SK-N-SH treated with all-trans-retinoic acid at 6 μM for 48 hours (cell line): ENCODE measurements around the gene TMPRSS5.

Experiments used
- ATAC-seq: fragments of 200-7000 bp; cut with Tn5 transposase; 3 replicates; pipeline ENCODE4 v1.9.1; 2020; ENCODE audit warnings: mild to moderate bottlenecking, moderate library complexity
- ARNTL ChIP-seq: fragments of 450-650 bp; formaldehyde crosslinking; IDR thresholded peaks from 2 replicates; pipeline ENCODE4 v1.5.0; 2020; ENCODE audit warnings: low read depth, mild to moderate bottlenecking, moderate library complexity, borderline replicate concordance
- CREB5 ChIP-seq: fragments of 250-450 bp; sonication (Bioruptor Pico); IDR thresholded peaks from 2 replicates; pipeline ENCODE4 v1.5.1; 2020; ENCODE audit warnings: low read depth, mild to moderate bottlenecking, moderate library complexity
- CSDC2 ChIP-seq: fragments of 250-450 bp; sonication (Bioruptor Pico); IDR thresholded peaks from 2 replicates; pipeline ENCODE4 v1.5.0; 2020; ENCODE audit warnings: mild to moderate bottlenecking, moderate library complexity
- CSRNP3 ChIP-seq: fragments of 250-450 bp; sonication (Bioruptor Pico); IDR thresholded peaks from 2 replicates; pipeline ENCODE4 v1.5.1; 2021; ENCODE audit warnings: mild to moderate bottlenecking, moderate library complexity
- ESRRG ChIP-seq: fragments of 250-450 bp; sonication (Bioruptor Pico); IDR thresholded peaks from 2 replicates; pipeline ENCODE4 v1.6.1; 2021; ENCODE audit warnings: mild to moderate bottlenecking
- GLIS3 ChIP-seq: fragments of 250-450 bp; sonication (Bioruptor Pico); IDR thresholded peaks from 2 replicates; pipeline ENCODE4 v1.5.0; 2020; ENCODE audit warnings: mild to moderate bottlenecking, moderate library complexity
- ISL1 ChIP-seq: fragments of 250-450 bp; sonication (Bioruptor Pico); IDR thresholded peaks from 2 replicates; pipeline ENCODE4 v2.1.2; 2022; ENCODE audit warnings: mild to moderate bottlenecking, moderate library complexity
- OSR1 ChIP-seq: fragments of 250-450 bp; sonication (Bioruptor Pico); IDR thresholded peaks from 2 replicates; pipeline ENCODE4 v1.8.0; 2022; ENCODE audit warnings: moderate library complexity, mild to moderate bottlenecking, inconsistent platforms
- POU6F1 ChIP-seq: fragments of 250-450 bp; sonication (Bioruptor Pico); IDR thresholded peaks from 2 replicates; pipeline ENCODE4 v1.8.0; 2021; ENCODE audit warnings: low read depth, mild to moderate bottlenecking, moderate library complexity, borderline replicate concordance
- RARB ChIP-seq: fragments of 250-450 bp; sonication (Bioruptor Pico); IDR thresholded peaks from 2 replicates; pipeline ENCODE4 v1.8.0; 2021; ENCODE audit warnings: mild to moderate bottlenecking, moderate library complexity
- SNAI2 ChIP-seq: fragments of 250-450 bp; sonication (Bioruptor Pico); IDR thresholded peaks from 2 replicates; pipeline ENCODE4 v1.5.0; 2020; ENCODE audit warnings: mild to moderate bottlenecking, moderate library complexity
- TCF4 ChIP-seq: fragments of 250-450 bp; sonication (Bioruptor Pico); IDR thresholded peaks from 2 replicates; pipeline ENCODE4 v1.8.0; 2021; ENCODE audit warnings: mild to moderate bottlenecking, moderate library complexity, borderline replicate concordance
- TOX ChIP-seq: fragments of 250-450 bp; sonication (Bioruptor Pico); IDR thresholded peaks from 2 replicates; pipeline ENCODE4 v1.8.0; 2021; ENCODE audit warnings: mild to moderate bottlenecking, moderate library complexity, borderline replicate concordance
- TSHZ2 ChIP-seq: fragments of 250-450 bp; sonication (Bioruptor Pico); IDR thresholded peaks from 2 replicates; pipeline ENCODE4 v1.5.0; 2020; ENCODE audit warnings: mild to moderate bottlenecking, moderate library complexity
- ZC3H10 ChIP-seq: fragments of 250-450 bp; sonication (Bioruptor Pico); IDR thresholded peaks from 2 replicates; pipeline ENCODE4 v1.5.1; 2021; ENCODE audit warnings: mild to moderate bottlenecking, moderate library complexity
- ZFP3 ChIP-seq: fragments of 250-450 bp; sonication (Bioruptor Pico); IDR thresholded peaks from 2 replicates; pipeline ENCODE4 v1.5.0; 2020; ENCODE audit warnings: mild to moderate bottlenecking, moderate library complexity
- ZFP30 ChIP-seq: fragments of 450-650 bp; formaldehyde crosslinking; IDR thresholded peaks from 2 replicates; pipeline ENCODE4 v1.5.0; 2022; ENCODE audit warnings: mild to moderate bottlenecking, moderate library complexity
- ZNF565 ChIP-seq: fragments of 450-650 bp; formaldehyde crosslinking; conservative IDR thresholded peaks from 2 replicates; pipeline ENCODE4 v1.5.0; 2020; ENCODE audit warnings: low read depth, mild to moderate bottlenecking, moderate library complexity
- ZNF70 ChIP-seq: fragments of 450-650 bp; formaldehyde crosslinking; IDR thresholded peaks from 2 replicates; pipeline ENCODE4 v1.5.0; 2020; ENCODE audit warnings: mild to moderate bottlenecking, moderate library complexity
- ZNF8 ChIP-seq: fragments of 450-650 bp; formaldehyde crosslinking; IDR thresholded peaks from 2 replicates; pipeline ENCODE4 v1.5.0; 2020; ENCODE audit warnings: mild to moderate bottlenecking, moderate library complexity

The TMPRSS5 gene

GRCh38 chr11:113647108-113647507 lies 59.0 kb downstream of the TMPRSS5 start:
- ATAC-seq = no peak
- TF ChIP-seq SNAI2 (no peak), CSRNP3 (no peak), ZFP3 (CRISPR knock-in tag) (no peak), GLIS3 (CRISPR knock-in tag) (no peak), ZNF565 (CRISPR knock-in tag) (no peak), ZNF8 (CRISPR knock-in tag) (no peak), ISL1 (CRISPR knock-in tag) (no peak), POU6F1 (CRISPR knock-in tag) (no peak), TSHZ2 (CRISPR knock-in tag) (no peak), TCF4 (no peak)

- ATAC-seq = no peak
- no peak for TF ChIP-seq CSDC2 (CRISPR knock-in tag)
Observed at GRCh38 chr11:113645593-113646349, 60.3 kb downstream of the TMPRSS5 start.

DNA sequence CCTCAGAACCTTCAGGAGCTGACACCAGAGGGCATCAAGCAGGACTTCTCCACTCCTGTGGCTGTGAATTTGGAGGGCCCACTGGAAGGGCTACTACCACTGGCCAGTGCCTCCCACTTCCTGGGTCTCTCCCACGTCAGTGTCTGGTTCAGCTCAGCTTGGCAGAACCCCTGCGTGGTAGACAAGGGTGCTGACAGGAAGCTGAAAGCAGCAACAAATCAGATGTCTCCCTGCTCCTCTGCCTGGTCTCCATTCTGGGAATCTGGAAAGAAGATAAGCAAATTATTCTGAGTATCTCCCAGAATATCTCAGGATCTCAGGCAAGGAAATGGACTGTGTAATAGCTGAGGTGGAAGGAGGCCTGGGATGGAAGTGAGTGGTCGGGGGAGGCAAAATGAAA lies 61.5 kb downstream of the TMPRSS5 start:
- peak; percentile 56; the same call in 1 of the 2 replicates for TF ChIP-seq TCF4
- no peak for TF ChIP-seq OSR1 (CRISPR knock-in tag)
- peak; percentile 67; the same call in 1 of the 2 replicates for TF ChIP-seq TSHZ2 (CRISPR knock-in tag)
- ATAC-seq = no peak

- ATAC-seq = no peak
- no peak for TF ChIP-seq SNAI2
- no peak for TF ChIP-seq ZFP3 (CRISPR knock-in tag)
- no peak for TF ChIP-seq ESRRG
- no peak for TF ChIP-seq RARB
- TF ChIP-seq TOX (CRISPR knock-in tag) = no peak
- TF ChIP-seq CSDC2 (CRISPR knock-in tag) = no peak
- no peak for TF ChIP-seq CREB5
- TF ChIP-seq ARNTL (CRISPR knock-in tag) = no peak
- TF ChIP-seq TSHZ2 (CRISPR knock-in tag) = no peak
- TF ChIP-seq ZNF70 (CRISPR knock-in tag) = no peak
- TF ChIP-seq POU6F1 (CRISPR knock-in tag) = no peak
- no peak for TF ChIP-seq ZNF565 (CRISPR knock-in tag)
- TF ChIP-seq ZFP30 (CRISPR knock-in tag) = no peak
- TF ChIP-seq ISL1 (CRISPR knock-in tag) = no peak
- TF ChIP-seq ZC3H10 = no peak
Observed at GRCh38 chr11:113643701-113644100, 62.4 kb downstream of the TMPRSS5 start.
